Kidney epithelial cell (primary cell): ENCODE results near the gene OVOL3. TPM values are rescaled to one million over a fixed set of nuclear protein-coding genes. Genes with fewer than 3 reads are reported as not detected.

ENCODE experiments used
- DNase-seq: peaks from one replicate; pipeline ENCODE4 v3.0.0-alpha.2; 2010; ENCODE audit warnings: low read depth
- H3K27me3 ChIP-seq: 2 replicates; pipeline ENCODE4 v1.6.0; 2011; ENCODE audit warnings: low read length; ENCODE audit not compliant: control insufficient read depth, insufficient read depth
- H3K36me3 ChIP-seq: 2 replicates; pipeline ENCODE4 v1.5.1; 2011; ENCODE audit warnings: low read length; ENCODE audit not compliant: control insufficient read depth, insufficient read depth
- H3K4me3 ChIP-seq: 2 replicates; pipeline ENCODE4 v1.5.1; 2011; ENCODE audit warnings: low read depth, mild to moderate bottlenecking, control low read depth, low read length
- total RNA-seq: library from RNA; depleted of rRNA; stranded (reverse); fragments of >200 nt; gene quantifications from 2 replicates; pipeline ENCODE4 v1.2.3, GENCODE V29; 2015
- TF ChIP-seq, protein P1 (sequence below): IDR thresholded peaks from 2 replicates; pipeline ENCODE4 v1.5.1; 2011; ENCODE audit warnings: mild to moderate bottlenecking, moderate library complexity, low read length, control low read depth, inconsistent platforms; ENCODE audit not compliant: insufficient read depth, poor library complexity, severe bottlenecking

The OVOL3 gene
- total RNA-seq, 1 donor from 2014 or later = not detected

DNA sequence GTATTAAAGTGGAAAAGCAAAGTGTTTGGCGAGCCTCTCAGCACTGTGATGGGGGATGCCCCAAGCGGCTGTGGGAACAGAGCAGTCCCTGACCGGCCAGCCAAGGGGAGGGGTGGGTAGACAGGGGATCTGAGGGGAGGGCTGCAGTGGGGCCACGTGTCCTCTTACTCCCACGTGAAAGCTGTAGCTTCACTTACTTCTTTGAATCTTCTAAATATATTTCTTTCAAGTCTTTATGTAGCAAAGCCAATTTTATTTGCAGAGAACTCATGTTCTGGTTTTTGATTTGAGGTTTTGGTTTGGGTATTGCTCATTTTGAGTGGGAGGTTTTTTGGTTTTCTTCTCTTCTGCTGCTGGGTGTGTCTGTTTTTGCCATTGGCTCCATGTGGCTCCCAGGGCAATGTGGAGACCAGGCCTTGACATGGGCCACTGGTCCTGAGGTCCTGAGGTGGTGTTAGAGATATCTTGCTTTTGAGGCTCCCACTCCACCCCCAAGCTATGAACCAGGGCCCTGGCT lies 17.7 kb upstream of the OVOL3 start:
- DNase-seq = no peak
- H3K36me3 ChIP-seq = no peaks in the 10 kb centered on the region
- H3K27me3 ChIP-seq = no peaks in the 10 kb centered on the region
- H3K4me3 ChIP-seq = no peak overlapping the region
- TF ChIP-seq, protein P1, sequence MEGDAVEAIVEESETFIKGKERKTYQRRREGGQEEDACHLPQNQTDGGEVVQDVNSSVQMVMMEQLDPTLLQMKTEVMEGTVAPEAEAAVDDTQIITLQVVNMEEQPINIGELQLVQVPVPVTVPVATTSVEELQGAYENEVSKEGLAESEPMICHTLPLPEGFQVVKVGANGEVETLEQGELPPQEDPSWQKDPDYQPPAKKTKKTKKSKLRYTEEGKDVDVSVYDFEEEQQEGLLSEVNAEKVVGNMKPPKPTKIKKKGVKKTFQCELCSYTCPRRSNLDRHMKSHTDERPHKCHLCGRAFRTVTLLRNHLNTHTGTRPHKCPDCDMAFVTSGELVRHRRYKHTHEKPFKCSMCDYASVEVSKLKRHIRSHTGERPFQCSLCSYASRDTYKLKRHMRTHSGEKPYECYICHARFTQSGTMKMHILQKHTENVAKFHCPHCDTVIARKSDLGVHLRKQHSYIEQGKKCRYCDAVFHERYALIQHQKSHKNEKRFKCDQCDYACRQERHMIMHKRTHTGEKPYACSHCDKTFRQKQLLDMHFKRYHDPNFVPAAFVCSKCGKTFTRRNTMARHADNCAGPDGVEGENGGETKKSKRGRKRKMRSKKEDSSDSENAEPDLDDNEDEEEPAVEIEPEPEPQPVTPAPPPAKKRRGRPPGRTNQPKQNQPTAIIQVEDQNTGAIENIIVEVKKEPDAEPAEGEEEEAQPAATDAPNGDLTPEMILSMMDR = no peak

DNA sequence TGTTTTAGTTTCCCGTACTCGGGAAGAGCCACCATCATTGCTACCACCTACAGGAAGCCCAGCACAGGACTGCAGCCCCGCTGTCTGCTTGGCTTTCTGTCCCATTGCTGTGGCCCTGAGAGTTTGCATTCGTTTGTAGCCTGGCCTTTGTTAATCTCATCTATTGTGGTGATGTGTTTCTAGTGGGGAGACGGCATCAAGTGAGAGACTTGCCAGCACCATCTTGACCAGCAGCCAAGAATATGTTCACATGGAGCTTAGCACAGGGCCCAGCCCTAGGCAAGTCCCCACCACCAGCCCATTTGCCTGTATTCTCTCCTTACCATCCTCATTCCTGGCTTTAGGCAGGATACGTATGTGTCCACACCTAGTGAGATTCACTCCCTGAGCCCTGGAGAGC lies 17.3 kb upstream of the OVOL3 start:
- H3K27me3 ChIP-seq = no peaks in the 10 kb centered on the region
- H3K36me3 ChIP-seq = no peaks in the 10 kb centered on the region
- no peak overlapping the region for H3K4me3 ChIP-seq
- no peak for DNase-seq
- TF ChIP-seq, protein P1 = no peak

DNA sequence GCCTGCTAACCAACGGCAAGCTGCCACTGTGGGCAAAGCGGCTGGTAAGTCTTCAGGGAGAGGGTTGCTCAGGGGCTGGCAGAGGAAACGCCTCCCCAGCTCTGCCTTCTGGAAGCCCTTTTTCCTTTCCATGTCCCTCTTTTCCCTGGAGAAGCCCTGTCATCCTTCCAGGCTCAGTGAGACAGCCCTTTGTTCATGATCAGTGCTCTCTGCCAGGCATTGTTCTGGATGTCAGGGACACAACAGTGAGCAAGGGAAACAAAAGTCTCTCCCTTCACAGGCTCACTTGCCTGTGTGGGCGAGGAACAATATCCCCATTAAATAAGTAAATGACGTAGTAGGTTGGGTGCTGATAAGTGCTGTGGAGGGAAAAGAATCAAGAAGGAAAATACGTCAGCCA lies 13.9 kb upstream of the OVOL3 start:
- Histone ChIP-seq H3K4me3 (no peak overlapping the region), H3K27me3 (no peaks in the 10 kb centered on the region), H3K36me3 (no peaks in the 10 kb centered on the region)
- no peak for DNase-seq
- TF ChIP-seq, protein P1 = no peak

DNA sequence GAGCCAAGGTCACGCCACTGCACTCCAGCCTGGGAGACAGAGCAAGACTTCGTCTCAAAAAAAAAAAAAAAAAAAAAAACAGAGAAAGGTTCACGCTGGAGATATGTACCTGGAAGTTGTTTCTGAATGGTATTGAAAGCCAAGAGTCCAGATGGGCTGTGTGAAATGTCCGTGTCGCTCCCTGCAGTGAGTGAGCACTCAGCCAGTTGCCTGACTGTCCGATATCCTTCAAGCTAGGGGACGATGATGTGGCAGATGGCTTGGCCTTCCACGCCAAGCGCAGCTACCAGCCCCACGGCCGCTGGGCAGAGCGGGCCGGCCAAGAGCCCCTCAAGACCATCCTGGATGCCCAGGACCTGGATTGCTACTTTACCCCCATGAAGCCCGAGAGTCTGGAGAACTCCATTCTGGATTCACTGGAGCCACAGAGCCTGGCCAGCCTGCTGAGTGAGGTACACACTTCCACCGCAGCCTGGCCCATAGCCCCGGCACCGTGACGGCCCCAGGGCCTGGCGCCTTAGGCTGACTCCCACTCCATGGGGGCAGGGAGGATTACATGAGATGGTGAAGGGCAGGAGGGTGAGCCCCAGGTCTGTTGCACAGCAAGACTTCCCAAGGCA lies 11.7 kb upstream of the OVOL3 start:
- no peak for DNase-seq
- TF ChIP-seq, protein P1 = no peak
- H3K4me3 ChIP-seq = no peak overlapping the region

DNA sequence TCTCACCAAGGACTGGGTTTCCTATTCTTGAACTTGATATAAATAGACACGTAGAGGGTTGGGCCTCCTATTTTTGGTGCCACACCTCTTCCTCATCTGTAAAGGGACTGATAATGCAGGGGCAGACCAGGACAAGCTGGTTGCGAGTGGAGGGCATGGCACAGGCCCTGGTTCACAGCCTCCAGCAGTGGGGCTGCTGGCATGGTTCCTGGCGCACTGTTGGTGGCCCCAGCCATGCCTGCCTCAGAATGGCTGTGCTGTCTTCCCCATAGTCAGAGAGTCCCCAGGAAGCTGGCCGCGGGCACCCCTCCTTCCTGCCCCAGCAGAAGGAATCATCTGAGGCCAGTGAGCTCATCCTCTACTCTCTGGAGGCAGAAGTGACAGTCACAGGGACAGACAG lies 10.5 kb upstream of the OVOL3 start:
- TF ChIP-seq, protein P1 = no peak
- no peaks in the 10 kb centered on the region for H3K27me3 ChIP-seq
- H3K36me3 ChIP-seq = no peaks in the 10 kb centered on the region
- no peak for DNase-seq
- H3K4me3 ChIP-seq = no peak overlapping the region

More for the DNA sequence above, 11.7 kb upstream of the OVOL3 start:
- Histone ChIP-seq H3K36me3 (no peaks in the 10 kb centered on the region), H3K27me3 (no peaks in the 10 kb centered on the region)

DNA sequence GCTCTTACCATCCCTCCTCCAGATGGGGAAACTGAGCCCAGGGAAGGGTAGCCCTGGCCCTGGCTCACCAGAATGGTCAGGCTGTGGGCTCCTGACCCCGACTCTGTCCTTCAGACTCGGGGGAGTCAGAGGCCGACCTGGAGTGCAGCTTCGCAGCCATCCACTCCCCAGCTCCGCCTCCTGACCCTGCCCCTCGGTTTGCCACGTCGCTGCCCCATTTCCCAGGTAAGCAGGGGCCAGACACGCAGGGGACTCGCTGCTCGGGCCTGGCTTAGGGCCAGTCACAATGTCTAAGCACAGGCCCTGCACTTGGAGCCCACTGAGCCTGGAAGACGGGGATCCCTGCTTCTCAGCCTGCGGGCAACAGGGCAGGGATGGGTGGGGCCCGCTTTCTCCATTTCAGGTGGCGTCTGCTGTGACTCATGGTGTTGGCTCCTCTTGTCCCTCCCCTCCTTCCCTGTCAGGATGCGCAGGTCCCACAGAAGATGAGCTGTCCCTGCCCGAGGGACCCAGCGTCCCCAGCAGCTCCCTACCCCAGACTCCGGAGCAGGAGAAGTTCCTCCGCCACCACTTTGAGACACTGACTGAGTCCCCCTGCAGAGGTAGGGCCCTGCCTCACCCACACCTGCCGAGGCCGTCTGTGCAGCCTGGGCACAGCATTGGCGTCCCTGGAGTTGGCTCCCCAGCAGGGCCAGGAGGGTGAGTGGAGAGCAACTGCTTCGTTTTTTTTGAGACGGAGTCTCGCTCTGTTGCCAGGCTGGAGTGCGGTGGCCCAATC lies 9.2 kb upstream of the OVOL3 start:
- TF ChIP-seq, protein P1 = no peak
- DNase-seq = no peak
- no peaks in the 10 kb centered on the region for H3K27me3 ChIP-seq
- no peaks in the 10 kb centered on the region for H3K36me3 ChIP-seq
- H3K4me3 ChIP-seq = no peak overlapping the region
